K562 (cell line): Measurements from ENCODE around the gene KIF18B.

ENCODE experiments used
- BRCA1 ChIP-seq, 2 experiments: fragments of 450-650 bp in 1 of 2; sonication (generic) in 1 of 2; formaldehyde crosslinking in 1 of 2; IDR thresholded peaks; 2 replicates each; pipeline versions ENCODE4 v1.5.0 to v1.6.1; 2017 to 2020; ENCODE audit warnings: mild to moderate bottlenecking in 1 of 2, missing genetic modification reagents in 1 of 2
- CHD2 ChIP-seq: IDR thresholded peaks from 2 replicates; pipeline ENCODE4 v1.6.1; 2011; ENCODE audit warnings: low read depth, low read length
- FOSL1 ChIP-seq: fragments of 200-800 bp; sonication (Bioruptor generic); conservative IDR thresholded peaks from 2 replicates; pipeline ENCODE4 v1.6.1; 2016; ENCODE audit warnings: missing genetic modification characterization, missing compliant biosample characterization
- JUN ChIP-seq, 2 experiments: sonication (generic) in 1 of 2; formaldehyde crosslinking in 1 of 2; IDR thresholded peaks; 2 replicates each; pipeline versions ENCODE4 v1.6.1 to v1.8.0; 2012 to 2022; ENCODE audit warnings: borderline replicate concordance in 2 of 2, mild to moderate bottlenecking in 2 of 2, improper control_type of control experiment in 1 of 2, low read depth in 1 of 2, low read length in 1 of 2, missing genetic modification reagents in 1 of 2
- KLF10 ChIP-seq: fragments of 250-450 bp; sonication (Bioruptor Pico); IDR thresholded peaks from 2 replicates; pipeline ENCODE4 v1.6.1; 2021; ENCODE audit warnings: matching md5 sums
- LEF1 ChIP-seq: fragments of 450-650 bp; IDR thresholded peaks from 2 replicates; pipeline ENCODE4 v1.6.1; 2016; ENCODE audit warnings: mild to moderate bottlenecking
- MAFF ChIP-seq: IDR thresholded peaks from 2 replicates; pipeline ENCODE4 v1.6.1; 2012; ENCODE audit warnings: low read length, improper control_type of control experiment
- POLR2AphosphoS5 ChIP-seq: IDR thresholded peaks from 2 replicates; pipeline ENCODE4 v1.6.1; 2011; ENCODE audit warnings: mild to moderate bottlenecking, low read depth, low read length, moderate library complexity; ENCODE audit not compliant: control insufficient read depth, insufficient read depth
- ZNF175 ChIP-seq: fragments of 200-800 bp; sonication (Bioruptor generic); IDR thresholded peaks from 2 replicates; pipeline ENCODE4 v1.6.1; 2016; ENCODE audit warnings: low read depth, mild to moderate bottlenecking, missing genetic modification characterization, missing compliant biosample characterization
- ZNF274 ChIP-seq: IDR thresholded peaks from 2 replicates; pipeline ENCODE4 v1.6.1; 2011; ENCODE audit warnings: low read depth, mild to moderate bottlenecking, low read length, moderate library complexity, borderline replicate concordance
- ZNF584 ChIP-seq: fragments of 200-800 bp; sonication (Bioruptor generic); IDR thresholded peaks from 2 replicates; pipeline ENCODE4 v1.6.1; 2016; ENCODE audit warnings: low read depth, mild to moderate bottlenecking, missing genetic modification characterization, missing compliant biosample characterization
- TF ChIP-seq, protein P1 (sequence below), 2 experiments: fragments of 450-650 bp in 1 of 2; sonication (generic) in 1 of 2; formaldehyde crosslinking; conservative IDR thresholded peaks; 2 replicates each; pipeline versions ENCODE4 v1.4.0 to v1.8.1; 2020 to 2022; ENCODE audit warnings: mild to moderate bottlenecking in 1 of 2, missing genetic modification reagents in 1 of 2
- TF ChIP-seq, protein P2 (sequence below), 3 experiments: IDR thresholded peaks in 2 of 3; conservative IDR thresholded peaks in 1 of 3; 2 replicates each; pipeline ENCODE4 v1.5.1; 2011 to 2012; ENCODE audit warnings: low read length in 3 of 3, mild to moderate bottlenecking in 3 of 3, control low read depth in 2 of 3, improper control_type of control experiment in 1 of 3, inconsistent platforms in 1 of 3, low read depth in 1 of 3, mixed read lengths in 1 of 3, moderate library complexity in 1 of 3; ENCODE audit not compliant: insufficient read depth in 2 of 3
- TF ChIP-seq, protein P3 (sequence below): fragments of 450-650 bp; IDR thresholded peaks from 2 replicates; pipeline ENCODE4 v1.6.1; 2016; ENCODE audit warnings: borderline replicate concordance

DNA sequence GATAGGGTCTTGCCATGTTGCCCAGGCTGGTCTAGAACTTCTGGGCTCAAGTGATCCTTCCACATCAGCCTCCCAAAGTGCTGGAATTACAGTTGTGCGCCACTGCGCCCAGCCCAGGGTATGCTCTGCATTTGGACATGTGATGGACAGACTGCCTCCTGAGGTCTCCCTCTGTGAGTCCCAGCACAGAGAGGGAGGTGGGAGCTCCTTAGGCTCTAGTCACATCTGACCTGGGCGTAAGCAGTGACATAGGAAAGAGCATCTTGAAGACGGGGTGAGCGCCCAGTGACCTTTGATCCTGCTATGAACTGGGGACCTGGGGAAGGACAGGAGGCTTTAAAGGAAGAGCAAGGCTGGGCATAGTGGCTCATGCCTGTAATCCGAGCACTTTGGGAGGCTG, 30.1 kb downstream of the KIF18B start:
- no peak for TF ChIP-seq ZNF584
- no peak for TF ChIP-seq POLR2AphosphoS5
- TF ChIP-seq, protein P1, sequence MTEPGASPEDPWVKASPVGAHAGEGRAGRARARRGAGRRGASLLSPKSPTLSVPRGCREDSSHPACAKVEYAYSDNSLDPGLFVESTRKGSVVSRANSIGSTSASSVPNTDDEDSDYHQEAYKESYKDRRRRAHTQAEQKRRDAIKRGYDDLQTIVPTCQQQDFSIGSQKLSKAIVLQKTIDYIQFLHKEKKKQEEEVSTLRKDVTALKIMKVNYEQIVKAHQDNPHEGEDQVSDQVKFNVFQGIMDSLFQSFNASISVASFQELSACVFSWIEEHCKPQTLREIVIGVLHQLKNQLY (CRISPR knock-in tag; conservative IDR thresholded peaks at IDR 0.05): no peak
- no peak for TF ChIP-seq KLF10 (CRISPR knock-in tag)
- TF ChIP-seq MAFF: no peak
- TF ChIP-seq, protein P2, sequence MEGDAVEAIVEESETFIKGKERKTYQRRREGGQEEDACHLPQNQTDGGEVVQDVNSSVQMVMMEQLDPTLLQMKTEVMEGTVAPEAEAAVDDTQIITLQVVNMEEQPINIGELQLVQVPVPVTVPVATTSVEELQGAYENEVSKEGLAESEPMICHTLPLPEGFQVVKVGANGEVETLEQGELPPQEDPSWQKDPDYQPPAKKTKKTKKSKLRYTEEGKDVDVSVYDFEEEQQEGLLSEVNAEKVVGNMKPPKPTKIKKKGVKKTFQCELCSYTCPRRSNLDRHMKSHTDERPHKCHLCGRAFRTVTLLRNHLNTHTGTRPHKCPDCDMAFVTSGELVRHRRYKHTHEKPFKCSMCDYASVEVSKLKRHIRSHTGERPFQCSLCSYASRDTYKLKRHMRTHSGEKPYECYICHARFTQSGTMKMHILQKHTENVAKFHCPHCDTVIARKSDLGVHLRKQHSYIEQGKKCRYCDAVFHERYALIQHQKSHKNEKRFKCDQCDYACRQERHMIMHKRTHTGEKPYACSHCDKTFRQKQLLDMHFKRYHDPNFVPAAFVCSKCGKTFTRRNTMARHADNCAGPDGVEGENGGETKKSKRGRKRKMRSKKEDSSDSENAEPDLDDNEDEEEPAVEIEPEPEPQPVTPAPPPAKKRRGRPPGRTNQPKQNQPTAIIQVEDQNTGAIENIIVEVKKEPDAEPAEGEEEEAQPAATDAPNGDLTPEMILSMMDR (IDR thresholded peaks at IDR 0.05 in 2 of 3, conservative IDR thresholded peaks at IDR 0.05 in 1 of 3; ENCODE audit: insufficient read depth in 2 of 3, low read depth in 1 of 3, low read length in 3 of 3): no peak
- TF ChIP-seq BRCA1 (IDR thresholded peaks at IDR 0.05): no peak
- no peak for TF ChIP-seq BRCA1 (CRISPR knock-in tag; IDR thresholded peaks at IDR 0.05)
- no peak for TF ChIP-seq CHD2
- TF ChIP-seq, protein P3, sequence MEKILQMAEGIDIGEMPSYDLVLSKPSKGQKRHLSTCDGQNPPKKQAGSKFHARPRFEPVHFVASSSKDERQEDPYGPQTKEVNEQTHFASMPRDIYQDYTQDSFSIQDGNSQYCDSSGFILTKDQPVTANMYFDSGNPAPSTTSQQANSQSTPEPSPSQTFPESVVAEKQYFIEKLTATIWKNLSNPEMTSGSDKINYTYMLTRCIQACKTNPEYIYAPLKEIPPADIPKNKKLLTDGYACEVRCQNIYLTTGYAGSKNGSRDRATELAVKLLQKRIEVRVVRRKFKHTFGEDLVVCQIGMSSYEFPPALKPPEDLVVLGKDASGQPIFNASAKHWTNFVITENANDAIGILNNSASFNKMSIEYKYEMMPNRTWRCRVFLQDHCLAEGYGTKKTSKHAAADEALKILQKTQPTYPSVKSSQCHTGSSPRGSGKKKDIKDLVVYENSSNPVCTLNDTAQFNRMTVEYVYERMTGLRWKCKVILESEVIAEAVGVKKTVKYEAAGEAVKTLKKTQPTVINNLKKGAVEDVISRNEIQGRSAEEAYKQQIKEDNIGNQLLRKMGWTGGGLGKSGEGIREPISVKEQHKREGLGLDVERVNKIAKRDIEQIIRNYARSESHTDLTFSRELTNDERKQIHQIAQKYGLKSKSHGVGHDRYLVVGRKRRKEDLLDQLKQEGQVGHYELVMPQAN: no peak
- TF ChIP-seq ZNF274: no peak
- no peak for TF ChIP-seq FOSL1 (tag)
- TF ChIP-seq JUN (IDR thresholded peaks at IDR 0.05; ENCODE audit: borderline replicate concordance, low read depth, low read length): no peak
- TF ChIP-seq JUN (CRISPR knock-in tag; IDR thresholded peaks at IDR 0.05; ENCODE audit: borderline replicate concordance): no peak
- no peak for TF ChIP-seq LEF1
- no peak for TF ChIP-seq ZNF175 (CRISPR knock-in tag)
